ENCODE data around the gene BEX3.
"Not testable (repeated sequence)": the region's sequence is repeated elsewhere in the genome, so short reads cannot be mapped to it uniquely, and the experiment has no call there.

Gene BEX3

DNA sequence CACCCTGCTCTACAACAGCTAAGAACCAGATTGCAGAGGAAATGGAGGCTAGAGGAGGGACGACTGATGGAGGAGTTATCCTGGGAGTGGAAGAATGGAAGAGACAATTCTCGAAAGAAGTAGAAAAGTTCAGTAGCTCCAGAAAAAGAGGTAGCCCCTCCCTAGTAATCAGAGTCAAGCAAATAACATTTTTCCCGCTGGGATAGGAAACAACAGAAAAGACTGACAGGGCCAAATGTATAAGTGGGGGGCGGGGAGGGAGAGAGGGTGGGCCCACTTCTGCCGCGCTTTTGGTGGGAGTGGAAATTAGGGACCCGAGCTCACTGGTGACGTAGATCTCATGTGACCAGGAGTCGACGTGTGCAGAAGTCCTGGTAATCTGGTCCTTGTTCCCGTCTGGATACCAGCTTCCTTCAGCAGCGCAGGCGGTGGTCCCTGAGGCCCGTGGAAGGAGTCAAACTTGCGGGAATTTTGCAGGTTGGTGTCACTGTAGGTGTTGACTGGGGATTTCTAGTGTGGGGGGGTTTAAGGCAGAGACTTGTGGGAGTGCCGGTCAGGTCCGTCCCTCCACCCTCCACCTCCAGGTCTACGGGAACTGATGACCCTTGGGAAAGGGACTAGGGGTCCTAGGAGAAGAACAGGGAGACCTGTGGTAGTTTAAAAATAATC is 20.1 kb upstream of the BEX3 start, which contains the start of gene TCEAL9:
Gene TCEAL9, plus strand, starts transcription at position 377 of the 669 bp plus-strand sequence. CDS start 1,179 bp downstream, outside the sequence.
- H3K4me3 ChIP-seq (ENCODE audit: insufficient read length, low read depth), result peak within 1 kb of the TSS; percentile 91
- peak within 1 kb of the TSS; percentile 91 for H3K9ac ChIP-seq (ENCODE audit: insufficient read length, low read depth)
- H3K4me1 ChIP-seq (ENCODE audit: insufficient read depth, insufficient read length), result no peaks in the 10 kb centered on the region
- no peaks in the 10 kb centered on the region for H3K27me3 ChIP-seq (ENCODE audit: insufficient read depth, insufficient read length)
- no peaks in the 10 kb centered on the region for H3K9me3 ChIP-seq (ENCODE audit: insufficient read depth, low read length)
- TF ChIP-seq ZNF274 (IDR thresholded peaks at IDR 0.05; ENCODE audit: low read depth, low read length) (no peak), SUZ12 (IDR thresholded peaks at IDR 0.05; ENCODE audit: extremely low read depth, insufficient read depth, insufficient read length) (no peak), YY1 (IDR thresholded peaks at IDR 0.05; ENCODE audit: insufficient read depth, insufficient read length) (no peak)
- peaks cover 14% of the 10 kb centered on the region for H3K36me3 ChIP-seq (ENCODE audit: insufficient read depth, insufficient read length, low read length)
- DNase-seq (ENCODE audit: low read depth, low spot score), result no peak

DNA sequence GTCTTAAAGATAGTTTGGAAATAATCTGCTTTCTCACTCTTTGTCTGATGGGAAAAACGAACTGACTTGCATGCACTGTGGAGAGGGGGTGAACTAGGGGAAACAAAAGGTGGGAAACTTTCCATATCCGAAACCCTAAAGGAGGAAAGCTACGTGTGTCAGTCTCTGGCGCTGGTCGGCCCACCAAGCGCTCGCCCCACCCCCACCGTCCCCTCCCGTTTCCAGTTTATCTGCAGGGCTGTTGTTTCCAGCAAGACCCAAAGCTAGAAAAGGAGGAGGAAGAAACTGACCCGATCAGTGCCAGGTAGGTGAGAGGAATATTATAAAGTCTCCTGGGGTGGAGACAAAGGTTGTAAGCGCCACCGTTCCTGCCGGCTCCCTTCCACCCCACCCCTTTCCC is 19.5 kb upstream of the BEX3 start:
- no peaks in the 10 kb centered on the region for H3K9me3 ChIP-seq (ENCODE audit: insufficient read depth, low read length)
- H3K27me3 ChIP-seq (ENCODE audit: insufficient read depth, insufficient read length), result no peaks in the 10 kb centered on the region
- peaks cover 14% of the 10 kb centered on the region for H3K36me3 ChIP-seq (ENCODE audit: insufficient read depth, insufficient read length, low read length)
- no peaks in the 10 kb centered on the region for H3K4me1 ChIP-seq (ENCODE audit: insufficient read depth, insufficient read length)
- no peak for DNase-seq (ENCODE audit: low read depth, low spot score)
- H3K4me3 ChIP-seq (ENCODE audit: insufficient read length, low read depth), result peak overlapping the region; percentile 91
- H3K9ac ChIP-seq (ENCODE audit: insufficient read length, low read depth), result peak overlapping the region; percentile 91
- TF ChIP-seq ZNF274 (IDR thresholded peaks at IDR 0.05; ENCODE audit: low read depth, low read length) (no peak), SUZ12 (IDR thresholded peaks at IDR 0.05; ENCODE audit: extremely low read depth, insufficient read depth, insufficient read length) (no peak), YY1 (IDR thresholded peaks at IDR 0.05; ENCODE audit: insufficient read depth, insufficient read length) (no peak)

DNA sequence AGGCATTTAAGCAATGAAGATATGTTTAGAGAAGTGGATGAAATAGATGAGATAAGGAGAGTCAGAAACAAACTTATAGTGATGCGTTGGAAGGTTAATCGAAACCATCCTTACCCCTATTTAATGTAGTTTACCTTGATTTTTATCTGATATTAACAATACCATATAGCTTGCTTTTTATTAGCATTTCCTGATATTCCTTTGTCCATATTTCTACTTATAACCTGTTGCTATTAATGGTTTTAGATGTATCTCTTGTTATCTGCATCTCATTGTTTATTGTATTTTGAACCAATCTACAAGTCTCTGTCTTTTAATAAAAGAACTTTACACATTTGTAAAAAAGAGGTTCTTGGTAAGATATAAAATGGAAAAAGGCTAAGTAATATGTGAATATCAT is 18.5 kb upstream of the BEX3 start:
- TF ChIP-seq YY1 (IDR thresholded peaks at IDR 0.05; ENCODE audit: insufficient read depth, insufficient read length) (no peak), SUZ12 (IDR thresholded peaks at IDR 0.05; ENCODE audit: extremely low read depth, insufficient read depth, insufficient read length) (no peak), ZNF274 (IDR thresholded peaks at IDR 0.05; ENCODE audit: low read depth, low read length) (no peak)
- H3K9ac ChIP-seq (ENCODE audit: insufficient read length, low read depth), result peak overlapping the region; percentile 91
- no peak for DNase-seq (ENCODE audit: low read depth, low spot score)
- peaks cover 14% of the 10 kb centered on the region for H3K36me3 ChIP-seq (ENCODE audit: insufficient read depth, insufficient read length, low read length)
- H3K27me3 ChIP-seq (ENCODE audit: insufficient read depth, insufficient read length), result no peaks in the 10 kb centered on the region
- no peaks in the 10 kb centered on the region for H3K4me1 ChIP-seq (ENCODE audit: insufficient read depth, insufficient read length)
- H3K9me3 ChIP-seq (ENCODE audit: insufficient read depth, low read length), result no peaks in the 10 kb centered on the region
- peak overlapping the region; percentile 91 for H3K4me3 ChIP-seq (ENCODE audit: insufficient read length, low read depth)

DNA sequence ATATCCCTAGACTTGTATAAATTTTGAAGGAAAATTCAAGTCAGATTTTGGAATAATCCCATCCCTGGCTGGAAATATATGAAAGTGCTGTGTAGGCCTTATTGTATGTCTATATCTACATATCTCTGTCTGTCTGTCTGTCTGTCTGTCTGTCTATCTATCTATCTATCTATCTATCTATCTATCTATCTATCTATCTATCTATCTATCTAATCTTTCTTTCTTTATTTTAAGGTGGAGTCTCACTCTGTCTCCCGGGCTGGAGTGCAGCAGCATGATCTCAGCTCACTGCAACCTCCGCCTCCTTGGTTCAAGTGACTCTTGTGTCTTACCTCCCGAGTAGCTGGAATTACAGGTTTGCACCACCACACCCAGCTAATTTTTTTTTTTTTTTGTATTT is 16.7 kb upstream of the BEX3 start:
- not testable (repeated sequence) for H3K9me3 ChIP-seq (ENCODE audit: insufficient read depth, low read length); H3K27me3 ChIP-seq (ENCODE audit: insufficient read depth, insufficient read length); H3K4me1 ChIP-seq (ENCODE audit: insufficient read depth, insufficient read length); H3K9ac ChIP-seq (ENCODE audit: insufficient read length, low read depth); DNase-seq (ENCODE audit: low read depth, low spot score); H3K4me3 ChIP-seq (ENCODE audit: insufficient read length, low read depth)
- peaks cover 14% of the 10 kb centered on the region for H3K36me3 ChIP-seq (ENCODE audit: insufficient read depth, insufficient read length, low read length)

DNA sequence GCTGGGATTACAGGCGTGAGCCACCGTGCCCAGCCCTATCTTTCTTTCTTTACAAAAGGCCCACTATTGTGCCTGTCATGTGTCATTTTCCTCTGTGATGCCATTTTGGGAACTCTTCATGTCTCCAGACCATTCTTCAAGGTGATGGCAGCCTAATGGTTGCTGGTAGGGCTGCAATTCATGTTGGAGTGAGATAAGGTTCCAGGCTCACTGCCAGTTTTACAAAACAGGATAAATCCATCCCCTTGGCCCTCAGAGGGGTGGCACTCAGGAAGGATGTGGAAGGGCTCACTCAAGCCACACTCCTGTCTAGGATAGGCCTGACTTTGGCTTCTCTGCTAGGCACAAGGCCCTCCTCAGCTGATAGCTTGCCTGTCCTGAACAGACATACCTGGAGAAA is 16.2 kb upstream of the BEX3 start:
- Histone ChIP-seq H3K9ac (ENCODE audit: insufficient read length, low read depth) (no peak overlapping the region), H3K4me3 (ENCODE audit: insufficient read length, low read depth) (no peak overlapping the region), H3K9me3 (ENCODE audit: insufficient read depth, low read length) (no peaks in the 10 kb centered on the region), H3K36me3 (ENCODE audit: insufficient read depth, insufficient read length, low read length) (peaks cover 14% of the 10 kb centered on the region), H3K4me1 (ENCODE audit: insufficient read depth, insufficient read length) (no peaks in the 10 kb centered on the region), H3K27me3 (ENCODE audit: insufficient read depth, insufficient read length) (no peaks in the 10 kb centered on the region)
- no peak for DNase-seq (ENCODE audit: low read depth, low spot score)
- no peak for TF ChIP-seq ZNF274 (IDR thresholded peaks at IDR 0.05; ENCODE audit: low read depth, low read length)
- no peak for TF ChIP-seq SUZ12 (IDR thresholded peaks at IDR 0.05; ENCODE audit: extremely low read depth, insufficient read depth, insufficient read length)
- TF ChIP-seq YY1 (IDR thresholded peaks at IDR 0.05; ENCODE audit: insufficient read depth, insufficient read length), result no peak

DNA sequence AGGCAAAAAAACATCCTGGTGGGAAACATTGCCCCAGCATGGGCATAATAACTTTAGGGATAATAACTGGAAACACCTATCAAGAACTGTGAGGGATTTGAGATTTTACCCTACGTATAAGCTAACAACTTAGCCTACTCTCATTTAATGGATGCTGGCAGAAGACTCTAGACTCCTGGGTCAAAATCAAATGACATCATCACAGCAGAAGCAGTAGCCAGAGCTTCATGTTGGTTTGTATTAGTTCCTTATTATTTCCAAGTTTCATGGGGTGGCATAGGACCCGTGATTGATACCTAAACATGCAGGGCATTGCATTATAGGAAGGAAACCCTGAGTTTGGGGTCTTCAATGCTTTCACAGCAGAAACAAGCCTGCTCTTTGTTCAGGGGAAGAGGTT is 15.4 kb upstream of the BEX3 start:
- no peak for TF ChIP-seq ZNF274 (IDR thresholded peaks at IDR 0.05; ENCODE audit: low read depth, low read length)
- no peak for TF ChIP-seq SUZ12 (IDR thresholded peaks at IDR 0.05; ENCODE audit: extremely low read depth, insufficient read depth, insufficient read length)
- no peak for TF ChIP-seq YY1 (IDR thresholded peaks at IDR 0.05; ENCODE audit: insufficient read depth, insufficient read length)
- Histone ChIP-seq H3K4me1 (ENCODE audit: insufficient read depth, insufficient read length) (no peaks in the 10 kb centered on the region), H3K27me3 (ENCODE audit: insufficient read depth, insufficient read length) (no peaks in the 10 kb centered on the region), H3K4me3 (ENCODE audit: insufficient read length, low read depth) (no peak overlapping the region), H3K9me3 (ENCODE audit: insufficient read depth, low read length) (no peaks in the 10 kb centered on the region), H3K36me3 (ENCODE audit: insufficient read depth, insufficient read length, low read length) (peaks cover 14% of the 10 kb centered on the region), H3K9ac (ENCODE audit: insufficient read length, low read depth) (no peak overlapping the region)
- no peak for DNase-seq (ENCODE audit: low read depth, low spot score)

DNA sequence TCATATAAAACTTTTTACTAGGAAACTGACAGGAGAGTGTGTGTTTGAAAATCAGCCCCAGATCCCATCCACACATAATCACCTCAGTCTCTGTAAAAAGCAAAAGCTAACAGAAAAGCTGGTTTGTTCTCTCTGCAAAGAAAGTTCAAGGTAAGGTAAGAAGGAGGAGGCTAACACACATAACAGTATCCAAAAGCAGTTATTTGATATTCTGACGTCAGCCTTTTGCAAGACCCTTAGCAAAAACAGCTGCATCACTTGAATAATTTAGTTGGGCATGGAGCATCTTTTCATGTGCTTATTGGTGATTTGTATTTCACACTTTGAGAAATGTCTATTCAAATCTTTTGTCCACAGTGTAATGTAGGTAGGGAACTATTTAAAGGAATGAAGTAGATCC is 14.5 kb upstream of the BEX3 start:
- Histone ChIP-seq H3K36me3 (ENCODE audit: insufficient read depth, insufficient read length, low read length) (peaks cover 14% of the 10 kb centered on the region), H3K4me3 (ENCODE audit: insufficient read length, low read depth) (no peak overlapping the region), H3K4me1 (ENCODE audit: insufficient read depth, insufficient read length) (no peaks in the 10 kb centered on the region), H3K27me3 (ENCODE audit: insufficient read depth, insufficient read length) (no peaks in the 10 kb centered on the region), H3K9me3 (ENCODE audit: insufficient read depth, low read length) (no peaks in the 10 kb centered on the region), H3K9ac (ENCODE audit: insufficient read length, low read depth) (no peak overlapping the region)
- no peak for TF ChIP-seq ZNF274 (IDR thresholded peaks at IDR 0.05; ENCODE audit: low read depth, low read length)
- no peak for TF ChIP-seq YY1 (IDR thresholded peaks at IDR 0.05; ENCODE audit: insufficient read depth, insufficient read length)
- TF ChIP-seq SUZ12 (IDR thresholded peaks at IDR 0.05; ENCODE audit: extremely low read depth, insufficient read depth, insufficient read length), result no peak
- DNase-seq (ENCODE audit: low read depth, low spot score), result no peak
